HL-60 (cell line): ENCODE results near the gene OXLD1.

ENCODE experiments used
- POLR2AphosphoS5 ChIP-seq: IDR thresholded peaks from 2 replicates; pipeline ENCODE4 v1.6.1; 2012; ENCODE audit warnings: low read depth
- REST ChIP-seq: IDR thresholded peaks from 2 replicates; pipeline ENCODE4 v1.6.1; 2012; ENCODE audit warnings: low read depth; ENCODE audit not compliant: insufficient replicate concordance
- TF ChIP-seq, protein P1 (sequence below): IDR thresholded peaks from one replicate; pipeline ENCODE4 v1.5.1; 2011; ENCODE audit warnings: low read length, control low read depth, inconsistent platforms; ENCODE audit not compliant: insufficient read depth

DNA sequence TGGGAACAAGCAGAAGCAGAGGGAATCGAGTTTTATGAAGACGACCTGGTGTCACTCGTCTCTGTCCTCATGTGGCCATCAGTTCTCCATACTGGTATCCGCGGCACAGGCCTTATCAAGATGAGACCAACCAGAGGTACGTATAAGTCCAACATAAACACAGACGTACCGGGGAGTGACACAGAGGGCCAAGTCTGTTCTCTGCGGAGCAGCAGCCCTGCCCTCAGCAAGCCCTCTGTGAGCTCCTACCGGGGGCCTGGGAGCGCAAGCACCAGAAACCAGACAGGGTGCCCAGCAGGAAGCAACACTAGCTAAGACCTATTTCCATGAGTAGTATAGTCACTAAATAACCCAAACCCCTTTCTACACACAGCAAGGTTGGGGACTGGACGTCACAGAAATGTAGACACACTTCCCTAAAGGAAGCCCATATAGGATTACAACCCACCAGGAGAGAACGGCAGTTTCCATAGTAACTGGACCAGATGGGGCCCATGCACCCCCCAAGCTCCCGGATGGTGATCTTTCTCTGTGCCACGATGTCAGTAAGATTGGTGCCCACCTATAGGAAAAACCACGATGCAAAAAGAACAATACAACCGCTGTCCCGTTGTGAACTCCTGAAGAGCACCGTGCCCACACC lies 16.3 kb upstream of the OXLD1 start:
- TF ChIP-seq, protein P1, sequence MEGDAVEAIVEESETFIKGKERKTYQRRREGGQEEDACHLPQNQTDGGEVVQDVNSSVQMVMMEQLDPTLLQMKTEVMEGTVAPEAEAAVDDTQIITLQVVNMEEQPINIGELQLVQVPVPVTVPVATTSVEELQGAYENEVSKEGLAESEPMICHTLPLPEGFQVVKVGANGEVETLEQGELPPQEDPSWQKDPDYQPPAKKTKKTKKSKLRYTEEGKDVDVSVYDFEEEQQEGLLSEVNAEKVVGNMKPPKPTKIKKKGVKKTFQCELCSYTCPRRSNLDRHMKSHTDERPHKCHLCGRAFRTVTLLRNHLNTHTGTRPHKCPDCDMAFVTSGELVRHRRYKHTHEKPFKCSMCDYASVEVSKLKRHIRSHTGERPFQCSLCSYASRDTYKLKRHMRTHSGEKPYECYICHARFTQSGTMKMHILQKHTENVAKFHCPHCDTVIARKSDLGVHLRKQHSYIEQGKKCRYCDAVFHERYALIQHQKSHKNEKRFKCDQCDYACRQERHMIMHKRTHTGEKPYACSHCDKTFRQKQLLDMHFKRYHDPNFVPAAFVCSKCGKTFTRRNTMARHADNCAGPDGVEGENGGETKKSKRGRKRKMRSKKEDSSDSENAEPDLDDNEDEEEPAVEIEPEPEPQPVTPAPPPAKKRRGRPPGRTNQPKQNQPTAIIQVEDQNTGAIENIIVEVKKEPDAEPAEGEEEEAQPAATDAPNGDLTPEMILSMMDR, result no peak
- TF ChIP-seq REST (no peak), POLR2AphosphoS5 (no peak)
